Measurements from ENCODE around the gene SH3D19. TPM values are rescaled to one million over a fixed set of nuclear protein-coding genes. Genes with fewer than 3 reads are reported as not detected.
"Not testable (repeated sequence)": the region's sequence is repeated elsewhere in the genome, so short reads cannot be mapped to it uniquely, and the experiment has no call there.

Gene SH3D19
- polyA plus RNA-seq, 1 donor from 2014 or later = 0.10 TPM

DNA sequence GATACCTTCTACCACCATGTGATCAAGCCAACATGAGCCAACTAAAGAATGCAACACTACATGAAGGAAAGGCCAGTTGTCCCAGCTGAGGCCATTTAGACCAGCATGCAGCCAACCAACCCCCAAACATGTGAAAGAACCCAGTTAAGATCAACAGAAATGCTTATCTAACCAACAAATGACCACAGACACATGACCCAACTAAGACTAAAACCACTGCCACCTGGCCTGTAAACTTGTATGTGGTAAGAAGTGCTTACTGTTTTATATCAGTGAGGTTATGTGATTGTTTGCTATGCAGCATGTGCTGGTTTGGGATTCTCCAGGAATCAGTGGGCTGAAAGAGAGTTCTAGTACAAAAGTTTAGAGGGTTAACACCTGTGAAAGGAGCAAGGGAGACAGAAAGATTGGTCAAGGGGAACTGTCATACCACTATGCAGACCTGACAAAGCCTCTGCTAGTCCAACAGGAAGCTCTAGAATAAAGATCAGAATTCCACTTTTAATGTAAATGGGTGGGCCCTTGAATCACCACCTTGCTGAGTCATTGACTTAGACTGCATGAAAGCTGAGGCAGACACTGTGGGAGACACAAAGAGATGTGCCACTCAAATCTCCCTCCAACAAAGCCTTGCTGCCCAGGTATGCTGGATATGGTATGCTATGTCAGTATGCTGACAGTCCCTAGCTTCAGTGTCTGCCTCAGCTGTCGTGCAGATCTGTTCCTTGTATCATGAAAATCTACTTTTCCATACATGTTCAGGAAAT is 6.1 kb upstream of the SH3D19 start:
- Mint-ChIP-seq H3K27me3 (peaks cover 6% of the 10 kb centered on the region), H3K27ac (no peak overlapping the region), H3K4me3 (no peak overlapping the region), H3K9me3 (peaks cover 2 to 13% (median 9%) of the 10 kb centered on the region in 3 donors), H3K36me3 (no peaks in the 10 kb centered on the region), H3K4me1 (no peaks in the 10 kb centered on the region)

- Mint-ChIP-seq H3K27me3 (peaks cover 18% of the 10 kb centered on the region), H3K36me3 (no peaks in the 10 kb centered on the region), H3K4me3 (no peak overlapping the region), H3K9me3 (peaks cover 2 to 17% (median 13%) of the 10 kb centered on the region in 3 donors), H3K27ac (no peak overlapping the region), H3K4me1 (peaks cover 0 to 7% (median 3%) of the 10 kb centered on the region in 3 donors)
Measured at GRCh38 chr4:151329217-151330007, 4.0 kb upstream of the SH3D19 start.

- H3K27ac Mint-ChIP-seq = no peak overlapping the region
Measured at GRCh38 chr4:151325949-151326246, 493 bp upstream of the SH3D19 start.

DNA sequence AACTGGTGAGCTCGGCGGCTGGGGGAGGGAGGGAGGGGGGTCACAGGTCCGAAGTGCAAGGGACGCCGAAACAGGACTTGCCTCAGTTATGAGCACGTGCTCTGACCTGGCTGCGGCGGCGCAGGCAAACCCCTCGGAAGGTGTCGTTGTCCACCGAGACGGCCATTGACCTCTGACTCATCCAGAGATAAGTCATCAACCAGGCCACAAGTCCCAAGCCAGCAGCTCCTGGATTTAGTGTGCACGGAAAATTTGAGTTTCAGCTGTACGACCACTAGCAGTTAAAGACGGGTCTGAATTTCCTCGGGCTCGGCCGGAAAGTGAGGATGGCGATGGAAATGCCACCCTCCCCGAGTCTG is 674 bp downstream of the SH3D19 start:
- Mint-ChIP-seq H3K36me3 (no peaks in the 10 kb centered on the region), H3K4me3 (peak overlapping the region in 2 of 4 donors; percentile 12 to 32), H3K27ac (no peak overlapping the region), H3K4me1 (peaks cover 3 to 11% (median 3%) of the 10 kb centered on the region in 3 donors), H3K9me3 (peaks cover 2 to 10% (median 8%) of the 10 kb centered on the region in 3 donors), H3K27me3 (peaks cover 42% of the 10 kb centered on the region)

More at GRCh38 chr4:151325949-151326246, 493 bp upstream of the SH3D19 start:
- Mint-ChIP-seq H3K4me3 (no peak overlapping the region), H3K36me3 (no peaks in the 10 kb centered on the region), H3K27me3 (peaks cover 38% of the 10 kb centered on the region), H3K4me1 (peaks cover 3 to 11% (median 3%) of the 10 kb centered on the region in 3 donors), H3K9me3 (peaks cover 2 to 13% (median 12%) of the 10 kb centered on the region in 3 donors)

GRCh38 chr4:151324124-151324751 is 1.2 kb downstream of the SH3D19 start:
- H3K27me3 Mint-ChIP-seq = peaks cover 44% of the 10 kb centered on the region
- no peaks in the 10 kb centered on the region for H3K36me3 Mint-ChIP-seq
- H3K4me3 Mint-ChIP-seq = no peak overlapping the region
- peaks cover 3 to 11% (median 3%) of the 10 kb centered on the region in 3 donors for H3K4me1 Mint-ChIP-seq
- H3K9me3 Mint-ChIP-seq = peaks cover under 1 to 9% (median 7%) of the 10 kb centered on the region in 3 donors
- no peak overlapping the region for H3K27ac Mint-ChIP-seq

DNA sequence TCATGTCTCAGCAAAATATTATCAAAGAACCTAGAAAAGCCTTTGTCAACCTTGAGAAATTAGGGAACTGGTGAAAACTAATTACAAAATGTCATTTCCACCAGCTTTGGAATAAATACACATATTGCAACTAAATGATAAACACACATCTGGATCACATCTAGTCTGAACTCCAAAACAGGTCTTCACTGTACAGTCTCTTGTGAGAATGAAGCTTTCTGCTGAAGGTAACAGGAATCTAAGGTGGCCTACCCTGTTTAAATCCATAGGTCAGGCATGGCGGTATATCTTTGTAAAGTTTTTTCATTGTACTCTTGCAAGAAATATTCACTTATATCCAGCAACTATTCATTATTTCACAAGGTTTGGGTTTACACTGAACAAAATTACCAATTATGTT is 1.7 kb downstream of the SH3D19 start:
- Mint-ChIP-seq H3K27me3 (peaks cover 44% of the 10 kb centered on the region), H3K4me1 (peaks cover 3 to 11% (median 3%) of the 10 kb centered on the region in 3 donors), H3K4me3 (no peak overlapping the region), H3K9me3 (peaks cover 0 to 5% (median 3%) of the 10 kb centered on the region in 3 donors), H3K36me3 (no peaks in the 10 kb centered on the region), H3K27ac (no peak overlapping the region)

- peaks cover 3 to 11% (median 3%) of the 10 kb centered on the region in 3 donors for H3K4me1 Mint-ChIP-seq
- no peaks in the 10 kb centered on the region for H3K36me3 Mint-ChIP-seq
- no peak overlapping the region for H3K27ac Mint-ChIP-seq
- H3K9me3 Mint-ChIP-seq = peaks cover 0 to 5% (median 3%) of the 10 kb centered on the region in 3 donors
- no peak overlapping the region for H3K4me3 Mint-ChIP-seq
- peaks cover 41% of the 10 kb centered on the region for H3K27me3 Mint-ChIP-seq
Measured at GRCh38 chr4:151322570-151322969, 2.8 kb downstream of the SH3D19 start.

DNA sequence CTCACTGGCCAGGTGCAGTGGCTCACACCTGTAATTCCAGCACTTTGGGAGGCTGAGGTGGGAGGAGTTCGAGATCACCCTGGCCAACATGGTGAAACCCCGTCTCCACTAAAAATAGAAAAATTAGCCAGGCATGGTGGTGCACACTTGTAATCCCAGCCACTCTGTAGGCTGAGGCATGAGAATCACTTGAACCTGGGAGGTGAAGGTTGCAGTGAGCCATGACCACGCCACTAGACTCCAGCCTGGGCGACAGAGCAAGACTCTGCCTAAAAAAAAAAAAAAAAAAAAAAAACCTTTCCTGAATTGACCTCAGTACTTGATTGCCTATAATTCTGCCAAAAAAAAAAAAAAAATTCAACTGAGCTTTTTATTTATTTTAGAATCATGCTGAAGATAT is 3.2 kb downstream of the SH3D19 start:
- not testable (repeated sequence) for H3K9me3 Mint-ChIP-seq, H3K36me3 Mint-ChIP-seq, H3K27ac Mint-ChIP-seq, H3K4me3 Mint-ChIP-seq
- peaks cover 3 to 11% (median 3%) of the 10 kb centered on the region in 3 donors for H3K4me1 Mint-ChIP-seq
- peaks cover 42% of the 10 kb centered on the region for H3K27me3 Mint-ChIP-seq

DNA sequence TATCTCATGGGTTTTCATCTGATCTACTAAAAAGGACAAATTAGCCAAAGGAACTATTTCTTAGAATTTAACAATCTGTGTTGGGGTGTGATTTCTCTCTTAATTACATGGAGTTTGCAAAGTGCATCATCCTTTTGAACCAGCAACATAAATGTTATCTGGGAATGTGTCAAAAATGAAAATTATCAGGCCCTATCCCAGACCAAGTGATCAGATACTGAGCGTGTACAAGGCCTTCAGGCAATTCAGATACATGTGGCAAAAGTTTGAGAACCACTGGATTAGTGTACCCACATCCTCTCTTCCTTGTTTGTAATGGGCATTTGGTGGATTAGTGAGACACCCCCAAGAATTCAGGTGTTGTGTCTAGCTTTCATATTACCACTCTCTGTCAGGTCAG is 3.8 kb downstream of the SH3D19 start:
- Mint-ChIP-seq H3K9me3 (peaks cover 0 to 5% (median 3%) of the 10 kb centered on the region in 3 donors), H3K4me3 (no peak overlapping the region), H3K36me3 (no peaks in the 10 kb centered on the region), H3K27ac (no peak overlapping the region), H3K27me3 (peaks cover 42% of the 10 kb centered on the region), H3K4me1 (peaks cover 3 to 11% (median 3%) of the 10 kb centered on the region in 3 donors)

DNA sequence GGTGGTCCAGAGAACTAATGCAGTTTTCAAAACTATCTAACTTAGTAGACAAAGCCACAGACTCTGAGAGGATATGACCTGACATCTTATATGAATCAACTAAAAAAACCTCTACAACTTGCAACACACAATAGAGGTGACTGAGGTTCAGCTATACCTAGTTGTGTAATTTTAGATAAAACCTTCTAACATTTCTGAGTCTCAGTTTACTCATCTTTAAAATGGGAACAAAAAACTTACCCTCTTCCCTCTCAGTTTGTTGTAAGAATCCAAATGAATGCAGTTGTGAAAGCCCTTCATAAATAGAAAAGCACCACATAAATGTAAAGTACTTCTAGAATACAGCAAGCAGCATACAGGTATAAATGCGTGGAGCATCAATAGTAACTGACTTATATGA is 5.9 kb downstream of the SH3D19 start:
- Mint-ChIP-seq H3K4me1 (peaks cover 0 to 4% (median 3%) of the 10 kb centered on the region in 3 donors), H3K4me3 (no peak overlapping the region)

GRCh38 chr4:151318307-151319006 is 6.9 kb downstream of the SH3D19 start:
- Mint-ChIP-seq H3K27ac (no peak overlapping the region), H3K4me3 (no peak overlapping the region), H3K4me1 (peaks cover 0 to 3% (median 0%) of the 10 kb centered on the region in 3 donors), H3K9me3 (peaks cover 0 to 2% (median 0%) of the 10 kb centered on the region in 3 donors), H3K36me3 (no peaks in the 10 kb centered on the region), H3K27me3 (peaks cover 27% of the 10 kb centered on the region)

More for the DNA sequence above, 5.9 kb downstream of the SH3D19 start:
- Mint-ChIP-seq H3K36me3 (no peaks in the 10 kb centered on the region), H3K27ac (no peak overlapping the region), H3K9me3 (peaks cover 0 to 2% (median 0%) of the 10 kb centered on the region in 3 donors), H3K27me3 (peaks cover 32% of the 10 kb centered on the region)

- H3K4me3 Mint-ChIP-seq = no peak overlapping the region
- peaks cover 21% of the 10 kb centered on the region for H3K27me3 Mint-ChIP-seq
- H3K9me3 Mint-ChIP-seq = peaks cover 0 to 2% (median 0%) of the 10 kb centered on the region in 3 donors
- H3K27ac Mint-ChIP-seq = no peak overlapping the region
- H3K36me3 Mint-ChIP-seq = no peaks in the 10 kb centered on the region
- H3K4me1 Mint-ChIP-seq = no peaks in the 10 kb centered on the region
Measured at GRCh38 chr4:151316645-151317044, 8.8 kb downstream of the SH3D19 start.

DNA sequence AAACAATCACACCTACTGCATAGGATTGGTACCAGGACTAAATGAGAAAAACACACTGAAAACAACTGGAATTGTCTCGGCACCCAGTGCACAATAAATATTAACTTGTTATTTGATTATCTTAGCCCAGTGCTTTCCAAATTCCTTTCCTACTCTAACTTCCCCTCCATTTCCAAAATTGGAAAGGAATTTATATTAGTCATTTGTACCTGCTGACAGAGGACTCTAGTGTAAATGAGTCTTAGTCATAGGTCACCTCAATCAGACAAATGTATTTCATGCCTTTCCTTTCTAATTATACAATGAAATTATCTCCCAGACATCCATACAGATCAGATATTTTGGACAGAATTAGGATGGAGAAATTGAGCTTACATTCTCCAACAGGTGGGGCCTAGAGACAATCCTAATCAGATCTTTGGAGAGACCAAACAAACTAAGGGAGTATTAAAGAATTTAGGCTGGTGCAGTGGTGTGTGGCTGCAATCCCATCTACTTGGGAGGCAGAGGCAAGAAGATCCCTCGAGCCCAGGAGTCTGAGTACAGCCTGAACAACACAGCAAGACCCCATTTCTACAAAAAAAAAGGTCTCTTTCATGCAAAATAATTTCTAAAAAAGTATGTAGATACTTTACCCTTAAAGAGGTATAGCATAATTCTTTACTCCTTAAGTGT is 10.1 kb downstream of the SH3D19 start:
- no peaks in the 10 kb centered on the region for H3K36me3 Mint-ChIP-seq
- H3K27me3 Mint-ChIP-seq = peaks cover 12% of the 10 kb centered on the region
- no peaks in the 10 kb centered on the region for H3K4me1 Mint-ChIP-seq
- no peak overlapping the region for H3K27ac Mint-ChIP-seq
- no peaks in the 10 kb centered on the region for H3K9me3 Mint-ChIP-seq
- no peak overlapping the region for H3K4me3 Mint-ChIP-seq

DNA sequence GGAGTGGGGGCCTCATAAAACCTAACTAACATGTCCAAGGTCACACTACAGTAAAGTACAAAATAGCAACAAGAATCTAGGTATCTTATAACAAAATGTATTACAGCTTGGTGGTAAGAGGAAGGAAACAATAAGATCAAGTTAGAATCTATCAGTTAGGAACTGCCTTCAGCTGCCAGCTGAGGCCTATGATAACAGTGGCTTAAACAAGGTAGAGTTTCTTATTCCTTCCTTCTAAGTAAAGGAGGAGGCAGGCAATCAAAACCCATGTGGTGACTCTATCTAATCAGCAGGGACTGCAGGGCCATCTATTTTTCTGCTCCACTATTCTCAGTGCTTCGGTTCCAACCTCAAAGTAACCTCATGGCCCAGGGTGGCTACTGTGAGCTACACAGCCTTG is 10.9 kb downstream of the SH3D19 start:
- Mint-ChIP-seq H3K27me3 (peaks cover 7% of the 10 kb centered on the region), H3K36me3 (no peaks in the 10 kb centered on the region), H3K4me1 (no peaks in the 10 kb centered on the region), H3K9me3 (no peaks in the 10 kb centered on the region), H3K4me3 (no peak overlapping the region), H3K27ac (no peak overlapping the region)

Measured in IgD-negative memory B cell (primary cell).